ENCODE measurements around the gene PIP5K1A. TPM values are rescaled to one million over a fixed set of nuclear protein-coding genes. Genes with fewer than 3 reads are reported as not detected.

PIP5K1A gene
- total RNA-seq, 1 donor from 2014 or later = 77.7 TPM

DNA sequence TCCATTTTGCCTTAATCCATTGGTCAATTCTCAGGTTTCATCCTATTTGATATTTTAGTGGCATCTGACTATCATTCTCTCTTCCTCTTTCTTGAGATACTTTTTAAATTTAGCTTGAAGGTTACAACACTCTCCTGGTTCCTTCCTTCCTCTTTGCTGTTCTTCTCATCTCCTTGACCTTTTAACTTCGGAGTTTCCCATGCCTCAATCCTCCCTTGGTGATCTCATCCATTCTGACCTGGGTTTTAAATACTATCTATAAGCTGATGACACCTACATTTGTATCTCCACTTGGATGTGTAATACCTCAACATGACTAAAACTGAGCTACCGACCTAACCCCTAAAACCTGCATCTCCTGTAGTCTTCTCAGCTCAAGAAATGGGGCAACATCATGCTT is 78.9 kb downstream of the PIP5K1A start:
- ChIA-PET POLR2A (interaction anchor here (0.8 to 1.7 kb wide), 13 partner anchors 12 to 913 kb away, joined by 3 to 26 read pairs (median 5); partner anchors contain the start of genes PI4KB, PSMD4, RPRD2 and VPS72), CTCF (interaction anchor here (0.9 to 1.3 kb wide), 4 partner anchors 23 to 63 kb away, joined by 4 to 8 read pairs (median 4); partner anchors contain the start of gene PSMD4)
- ATAC-seq (ENCODE audit: low read depth) = no peak
- Mint-ChIP-seq H3K36me3 (ENCODE audit: low read depth) (peaks cover 23% of the 10 kb centered on the region), H3K4me3 (peak overlapping the region; percentile 66), H3K27ac (peak overlapping the region; percentile 89), H3K4me1 (peaks cover 47% of the 10 kb centered on the region), H3K27me3 (no peaks in the 10 kb centered on the region), H3K9me3 (no peaks in the 10 kb centered on the region)
- intact Hi-C loops (cut with micrococcal nuclease) = loop anchor here (1.0 kb wide), 1 partner anchor 23 kb away; the partner anchor contains the start of gene PSMD4
- TF ChIP-seq CTCF (IDR thresholded peaks at IDR 0.05) = no peak
- DNase-seq = no peak

DNA sequence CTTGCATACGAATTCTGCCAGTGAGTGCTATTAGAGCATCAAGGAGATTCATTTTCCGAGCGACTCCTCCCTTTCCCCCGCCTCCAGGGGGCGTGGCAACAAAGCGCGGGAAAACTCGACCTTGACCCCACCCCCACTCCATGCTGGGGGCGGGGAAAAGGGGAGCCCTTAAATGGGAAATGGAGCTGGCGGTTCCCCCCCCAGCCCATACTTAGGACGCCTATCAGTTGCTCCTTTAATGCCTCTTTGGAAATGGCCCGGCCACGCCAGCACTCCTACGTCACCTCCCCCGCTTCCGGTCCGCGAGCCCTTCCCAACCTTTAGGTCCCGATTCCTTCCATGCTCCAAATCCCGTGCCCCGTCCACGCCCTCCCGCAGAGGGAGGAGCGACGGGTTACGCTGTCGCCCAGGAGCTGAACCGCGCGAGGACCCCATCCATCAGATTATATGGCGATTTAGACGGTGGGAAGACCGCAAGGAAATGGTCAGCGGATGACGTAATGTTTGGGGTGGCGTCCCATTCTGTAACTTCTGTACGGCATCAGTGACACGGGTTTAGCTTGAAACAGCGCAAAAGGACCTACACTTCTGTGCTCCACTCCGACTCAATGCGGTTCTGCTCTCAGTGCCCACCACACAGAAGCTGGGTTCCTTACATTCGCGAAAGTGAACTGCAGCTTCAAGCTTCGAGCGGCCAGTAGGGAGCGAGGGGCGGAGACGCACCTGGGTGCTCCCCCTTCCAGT is 83.0 kb downstream of the PIP5K1A start:
- Mint-ChIP-seq H3K27ac (peak overlapping the region; percentile 99), H3K4me1 (peaks cover 59% of the 10 kb centered on the region)
- CTCF ChIA-PET = interaction anchor here (0.5 to 1.3 kb wide), 5 partner anchors 19 to 441 kb away, joined by 3 to 9 read pairs (median 3); partner anchors contain the start of gene PI4KB

GRCh38 chr1:151281969-151282882 is 83.9 kb downstream of the PIP5K1A start, which contains the start of gene ZNF687:
Gene ZNF687, plus strand, starts transcription at chr1:151282299. Its CDS starts 3,993 bp downstream, at chr1:151286292.
- intact Hi-C loops (cut with micrococcal nuclease) = loop anchor here (1.0 to 5.0 kb wide), 10 partner anchors 19 to 655 kb away; partner anchors contain the start of genes ENSA, PI4KB, PIP5K1A and PRUNE1
- Mint-ChIP-seq H3K4me1 (peaks cover 54% of the 10 kb centered on the region), H3K36me3 (ENCODE audit: low read depth) (peaks cover 38% of the 10 kb centered on the region), H3K27me3 (no peaks in the 10 kb centered on the region), H3K4me3 (peak within 1 kb of the TSS; percentile 99), H3K9me3 (no peaks in the 10 kb centered on the region), H3K27ac (peak within 1 kb of the TSS; percentile 99)
- no peak for TF ChIP-seq CTCF (IDR thresholded peaks at IDR 0.05)
- ChIA-PET POLR2A (interaction anchor here (0.5 to 2.5 kb wide), 44 partner anchors 9 to 1395 kb away, joined by 3 to 36 read pairs (median 4); partner anchors contain the start of genes GABPB2, LYSMD1, PI4KB and POGZ), CTCF (interaction anchor here (0.8 to 2.0 kb wide), 6 partner anchors 18 to 59 kb away, joined by 3 to 11 read pairs (median 4); no protein-coding TSS in a partner anchor)
- DNase-seq (peak; percentile 96), ATAC-seq (ENCODE audit: low read depth) (peak; percentile 88)

More for the DNA sequence above, 83.0 kb downstream of the PIP5K1A start:
- TF ChIP-seq CTCF (IDR thresholded peaks at IDR 0.05) = no peak
- H3K27me3 Mint-ChIP-seq = no peaks in the 10 kb centered on the region
- POLR2A ChIA-PET = interaction anchor here (0.5 to 2.5 kb wide), 38 partner anchors 8 to 1395 kb away, joined by 3 to 36 read pairs (median 4); partner anchors contain the start of genes GABPB2, GOLPH3L, LYSMD1 and PI4KB
- intact Hi-C loops (cut with micrococcal nuclease) = loop anchor here (1.0 to 5.0 kb wide), 3 partner anchors 46 to 654 kb away; partner anchors contain the start of genes ENSA, PI4KB and PRUNE1
- peak overlapping the region; percentile 99 for H3K4me3 Mint-ChIP-seq
- H3K36me3 Mint-ChIP-seq (ENCODE audit: low read depth) = peaks cover 29% of the 10 kb centered on the region
- DNase-seq (peak; percentile 93), ATAC-seq (ENCODE audit: low read depth) (peak; percentile 25)
- no peaks in the 10 kb centered on the region for H3K9me3 Mint-ChIP-seq

GRCh38 chr1:151282883-151283725 is 84.8 kb downstream of the PIP5K1A start:
- H3K36me3 Mint-ChIP-seq (ENCODE audit: low read depth) = peaks cover 45% of the 10 kb centered on the region
- H3K9me3 Mint-ChIP-seq = no peaks in the 10 kb centered on the region
- H3K4me3 Mint-ChIP-seq = peak overlapping the region; percentile 99
- intact Hi-C loops (cut with micrococcal nuclease) = loop anchor here (1.0 to 5.0 kb wide), 8 partner anchors 18 to 656 kb away; partner anchors contain the start of genes ENSA, PIP5K1A, PSMB4 and PSMD4
- no peaks in the 10 kb centered on the region for H3K27me3 Mint-ChIP-seq
- H3K4me1 Mint-ChIP-seq = peaks cover 45% of the 10 kb centered on the region
- ChIA-PET CTCF (interaction anchor here (0.8 to 2.0 kb wide), 3 partner anchors 17 to 31 kb away, joined by 3 to 11 read pairs (median 3); no protein-coding TSS in a partner anchor), POLR2A (interaction anchor here (0.6 to 2.5 kb wide), 18 partner anchors 10 to 1396 kb away, joined by 3 to 36 read pairs (median 4); partner anchors contain the start of genes PI4KB, POGZ, PSMB4 and PSMD4)
- no peak for TF ChIP-seq CTCF (IDR thresholded peaks at IDR 0.05)
- ATAC-seq (ENCODE audit: low read depth) (no peak), DNase-seq (no peak)
- H3K27ac Mint-ChIP-seq = peak overlapping the region; percentile 82

Data from activated B cell treated with CpG ODN at 0.5 μM for 24 hours (primary cell).